ENCODE measurements around the gene CBFB.

Gene CBFB

DNA sequence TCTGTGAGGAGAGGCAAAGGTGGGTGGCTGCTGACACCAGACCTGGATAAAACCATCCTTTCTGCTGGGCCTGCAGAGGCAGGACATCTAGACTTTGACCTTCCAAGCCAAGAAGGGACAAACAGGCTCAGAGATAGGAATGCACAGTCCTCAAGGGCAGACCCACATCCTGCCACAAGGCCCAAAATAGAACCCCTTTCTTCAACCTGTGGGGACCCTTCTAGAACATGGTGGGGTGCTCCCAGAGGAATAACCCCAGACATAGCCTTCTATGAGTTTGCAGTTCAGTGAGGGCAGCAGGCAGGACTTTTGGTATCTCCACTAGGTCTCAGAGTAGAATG is 3.8 kb upstream of the CBFB start:
- no peaks in the 10 kb centered on the region for H3K36me3 ChIP-seq
- peak overlapping the region; percentile 80 for H3K4me2 ChIP-seq
- H3K27me3 ChIP-seq: no peaks in the 10 kb centered on the region
- H3K4me1 ChIP-seq: peaks cover 54% of the 10 kb centered on the region
- no peaks in the 10 kb centered on the region for H3K9me3 ChIP-seq
- 0 out of 2 replicates have a peak overlapping the region, but pooled peaks have one; percentile 14 for H3K9ac ChIP-seq
- TF ChIP-seq Cebpa-rat (IDR thresholded peaks at IDR 0.05): no peak
- peak overlapping the region; percentile 53 for H3K27ac ChIP-seq
- peaks cover 7% of the 10 kb centered on the region for H4K20me1 ChIP-seq
- no peak overlapping the region for H3K4me3 ChIP-seq

DNA sequence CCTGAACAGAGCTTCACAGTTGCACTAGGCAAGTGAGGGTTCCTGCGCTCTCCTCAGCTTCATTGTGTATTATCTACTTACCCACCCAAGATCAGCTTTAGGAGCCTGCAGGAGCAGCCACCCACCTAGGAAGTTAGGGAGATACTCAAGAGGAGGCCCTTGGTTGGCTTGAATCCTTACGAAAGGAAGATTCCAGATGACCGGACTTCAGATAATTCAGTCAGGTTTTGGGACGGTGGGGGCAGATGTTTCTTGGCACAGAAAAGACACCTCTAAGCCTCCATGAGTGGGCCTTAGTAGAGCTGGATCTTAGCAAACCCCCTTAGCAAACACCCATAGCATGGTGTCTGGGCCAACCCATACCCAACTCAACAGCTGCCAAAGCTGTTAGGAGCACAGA is 2.4 kb upstream of the CBFB start:
- Histone ChIP-seq H3K9ac (no peak overlapping the region), H3K36me3 (peaks cover 4% of the 10 kb centered on the region), H3K9me3 (no peaks in the 10 kb centered on the region), H3K4me3 (no peak overlapping the region), H3K27ac (no peak overlapping the region), H4K20me1 (peaks cover 21% of the 10 kb centered on the region), H3K27me3 (no peaks in the 10 kb centered on the region), H3K4me2 (no peak overlapping the region), H3K4me1 (peaks cover 56% of the 10 kb centered on the region)
- no peak for TF ChIP-seq Cebpa-rat (IDR thresholded peaks at IDR 0.05)

DNA sequence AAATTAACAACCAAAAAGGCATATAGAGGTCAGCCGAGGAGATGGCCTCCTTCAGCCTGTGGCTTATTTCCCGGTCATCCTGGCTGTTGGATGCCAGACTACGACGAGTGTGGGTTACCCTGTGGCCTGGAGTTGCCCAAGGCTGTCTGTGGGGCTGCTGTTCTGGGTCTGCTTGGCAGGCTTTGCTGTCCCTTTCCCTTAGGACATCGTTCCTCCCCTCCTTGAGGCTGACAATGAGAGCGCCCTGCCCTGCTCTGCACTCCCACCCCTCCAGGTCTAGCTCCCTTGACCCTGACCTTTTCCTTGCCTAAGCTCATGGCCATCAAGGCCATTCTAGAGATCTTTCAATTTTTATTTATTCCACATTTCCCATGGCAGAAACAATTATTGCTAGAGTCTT is 1.9 kb upstream of the CBFB start:
- H4K20me1 ChIP-seq: peaks cover 25% of the 10 kb centered on the region
- H3K4me2 ChIP-seq: no peak overlapping the region
- peaks cover 61% of the 10 kb centered on the region for H3K4me1 ChIP-seq
- H3K9ac ChIP-seq: no peak overlapping the region
- H3K4me3 ChIP-seq: no peak overlapping the region
- H3K36me3 ChIP-seq: peaks cover 9% of the 10 kb centered on the region
- no peak overlapping the region for H3K27ac ChIP-seq
- no peaks in the 10 kb centered on the region for H3K9me3 ChIP-seq
- TF ChIP-seq Cebpa-rat (IDR thresholded peaks at IDR 0.05): no peak
- H3K27me3 ChIP-seq: no peaks in the 10 kb centered on the region

DNA sequence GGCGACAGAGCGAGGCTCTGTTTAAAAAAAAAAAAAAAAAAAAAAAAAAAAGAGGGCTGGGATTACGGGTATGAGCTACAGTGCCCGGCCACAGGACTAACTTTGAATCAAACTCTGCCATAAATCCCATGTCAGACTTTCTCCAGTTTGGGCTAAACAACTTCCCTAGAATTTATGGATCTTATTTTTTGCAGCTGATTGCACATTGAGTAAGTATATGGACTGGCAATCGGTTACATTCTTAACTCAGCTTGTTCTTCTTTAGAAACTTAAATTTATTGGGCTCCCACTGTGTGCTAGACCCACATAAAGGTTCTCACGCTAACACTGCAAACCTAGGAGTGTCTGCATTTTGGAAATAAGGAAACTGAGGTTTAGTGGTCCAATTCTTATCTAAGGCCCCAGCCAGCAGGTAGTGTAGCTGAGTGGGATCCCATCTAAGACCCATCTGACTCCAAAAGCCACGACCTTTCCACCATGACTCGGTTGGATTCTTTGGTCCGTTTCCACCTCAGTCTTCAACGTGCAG is 718 bp upstream of the CBFB start:
- Histone ChIP-seq H4K20me1 (peaks cover 37% of the 10 kb centered on the region), H3K9me3 (no peaks in the 10 kb centered on the region), H3K27me3 (no peaks in the 10 kb centered on the region), H3K27ac (peak overlapping the region; percentile 99), H3K4me1 (peaks cover 73% of the 10 kb centered on the region), H3K4me2 (peak overlapping the region; percentile 94), H3K4me3 (peak overlapping the region; percentile 96), H3K9ac (peak overlapping the region; percentile 96), H3K36me3 (peaks cover 21% of the 10 kb centered on the region)
- no peak for TF ChIP-seq Cebpa-rat (IDR thresholded peaks at IDR 0.05)

DNA sequence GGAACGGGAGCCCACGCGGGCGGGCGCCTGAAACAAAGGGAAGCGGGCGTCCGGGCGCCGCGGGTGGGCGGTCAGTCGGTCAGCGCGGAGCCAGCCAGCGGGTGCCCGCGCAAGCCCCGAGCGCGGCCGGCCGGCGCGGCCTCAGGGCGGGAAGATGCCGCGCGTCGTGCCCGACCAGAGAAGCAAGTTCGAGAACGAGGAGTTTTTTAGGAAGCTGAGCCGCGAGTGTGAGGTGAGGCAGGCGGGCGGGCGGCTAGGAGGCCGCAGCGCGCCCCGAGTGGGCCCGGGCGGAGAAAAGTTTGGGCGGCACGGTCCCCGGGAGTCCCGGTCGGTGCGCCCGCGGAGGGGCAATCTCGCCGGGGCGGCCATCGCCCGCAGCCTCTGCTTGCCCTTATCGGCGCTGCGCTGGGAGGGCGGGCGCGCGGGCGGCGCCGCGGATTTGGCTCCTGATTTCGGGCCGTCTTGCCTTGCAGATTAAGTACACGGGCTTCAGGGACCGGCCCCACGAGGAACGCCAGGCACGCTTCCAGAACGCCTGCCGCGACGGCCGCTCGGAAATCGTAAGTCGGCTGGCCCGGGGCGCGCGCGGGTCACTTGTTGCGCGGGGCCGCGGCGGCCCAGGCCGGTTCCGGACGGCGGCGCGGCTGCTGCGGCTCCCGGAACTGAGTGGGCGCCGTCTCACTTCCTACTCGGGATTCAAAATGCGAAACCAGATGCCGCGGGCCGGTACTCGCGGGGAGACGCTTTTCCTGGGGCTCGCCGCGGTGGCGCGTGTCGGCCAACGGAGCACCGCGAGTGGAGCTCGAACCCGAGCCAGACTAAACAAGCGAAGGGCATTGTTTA is 526 bp downstream of the CBFB start:
- peak overlapping the region; percentile 99 for H3K9ac ChIP-seq
- peak overlapping the region; percentile 98 for H3K4me2 ChIP-seq
- H3K4me3 ChIP-seq: peak overlapping the region; percentile 96
- peak overlapping the region; percentile 99 for H3K27ac ChIP-seq
- no peaks in the 10 kb centered on the region for H3K27me3 ChIP-seq
- H3K9me3 ChIP-seq: no peaks in the 10 kb centered on the region
- H4K20me1 ChIP-seq: peaks cover 50% of the 10 kb centered on the region
- peaks cover 77% of the 10 kb centered on the region for H3K4me1 ChIP-seq
- TF ChIP-seq Cebpa-rat (IDR thresholded peaks at IDR 0.05): no peak
- peaks cover 31% of the 10 kb centered on the region for H3K36me3 ChIP-seq

DNA sequence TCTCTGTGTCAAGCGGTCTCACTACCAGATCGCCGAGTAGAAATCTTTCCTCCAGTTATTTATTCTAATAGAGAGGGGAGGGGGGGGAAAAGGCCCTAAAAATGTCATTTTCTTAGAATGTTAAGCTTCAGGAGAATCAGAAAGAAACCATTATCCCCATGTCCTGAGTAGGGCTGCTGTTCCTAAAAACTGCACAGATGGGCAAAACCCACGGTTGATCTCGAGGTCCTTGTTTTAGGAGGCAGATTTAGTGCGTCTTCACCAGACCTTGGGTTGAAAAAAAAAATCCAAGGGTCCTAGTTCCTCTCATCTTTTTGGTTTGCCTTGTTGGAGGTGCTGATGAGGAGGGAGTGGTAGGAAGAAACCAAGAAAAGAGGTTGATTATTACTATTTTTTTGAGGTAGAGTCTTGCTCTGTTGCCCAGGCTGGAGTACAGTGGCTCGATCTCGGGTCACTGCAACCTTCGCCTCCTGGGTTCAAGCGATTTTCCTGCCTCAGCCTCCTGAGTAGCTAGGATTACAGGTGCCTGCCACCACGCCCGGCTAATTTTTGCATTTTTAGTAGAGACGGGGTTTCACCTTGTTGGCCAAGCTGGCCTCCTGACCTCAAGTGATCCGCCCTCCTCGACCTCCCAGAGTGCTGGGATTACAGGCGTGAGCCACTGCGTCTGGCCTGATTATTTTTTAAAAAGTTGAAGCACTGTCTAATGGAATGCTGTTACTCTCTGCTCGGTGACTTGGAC is 1.4 kb downstream of the CBFB start:
- no peaks in the 10 kb centered on the region for H3K9me3 ChIP-seq
- H4K20me1 ChIP-seq: peaks cover 59% of the 10 kb centered on the region
- H3K4me1 ChIP-seq: peaks cover 77% of the 10 kb centered on the region
- TF ChIP-seq Cebpa-rat (IDR thresholded peaks at IDR 0.05): no peak
- H3K4me2 ChIP-seq: peak overlapping the region; percentile 98
- peak overlapping the region; percentile 99 for H3K27ac ChIP-seq
- peak overlapping the region; percentile 96 for H3K4me3 ChIP-seq
- peak overlapping the region; percentile 99 for H3K9ac ChIP-seq
- peaks cover 39% of the 10 kb centered on the region for H3K36me3 ChIP-seq
- H3K27me3 ChIP-seq: no peaks in the 10 kb centered on the region

GRCh38 chr16:67034487-67034886 is 5.5 kb downstream of the CBFB start:
- H3K4me3 ChIP-seq: no peak overlapping the region
- H4K20me1 ChIP-seq: peaks cover 98% of the 10 kb centered on the region
- TF ChIP-seq Cebpa-rat (IDR thresholded peaks at IDR 0.05): no peak
- H3K4me2 ChIP-seq: peak overlapping the region; percentile 50
- H3K27me3 ChIP-seq: no peaks in the 10 kb centered on the region
- H3K9ac ChIP-seq: no peak overlapping the region
- H3K27ac ChIP-seq: no peak overlapping the region
- H3K36me3 ChIP-seq: peaks cover 60% of the 10 kb centered on the region
- no peaks in the 10 kb centered on the region for H3K9me3 ChIP-seq
- peaks cover 61% of the 10 kb centered on the region for H3K4me1 ChIP-seq

- Histone ChIP-seq H3K4me1 (peaks cover 60% of the 10 kb centered on the region), H3K9ac (no peak overlapping the region), H4K20me1 (peaks cover 98% of the 10 kb centered on the region), H3K4me3 (no peak overlapping the region), H3K36me3 (peaks cover 69% of the 10 kb centered on the region), H3K27ac (no peak overlapping the region), H3K9me3 (no peaks in the 10 kb centered on the region), H3K27me3 (no peaks in the 10 kb centered on the region), H3K4me2 (peak overlapping the region; percentile 50)
- TF ChIP-seq Cebpa-rat (IDR thresholded peaks at IDR 0.05): no peak
Measured at GRCh38 chr16:67035364-67035763, 6.4 kb downstream of the CBFB start.

DNA sequence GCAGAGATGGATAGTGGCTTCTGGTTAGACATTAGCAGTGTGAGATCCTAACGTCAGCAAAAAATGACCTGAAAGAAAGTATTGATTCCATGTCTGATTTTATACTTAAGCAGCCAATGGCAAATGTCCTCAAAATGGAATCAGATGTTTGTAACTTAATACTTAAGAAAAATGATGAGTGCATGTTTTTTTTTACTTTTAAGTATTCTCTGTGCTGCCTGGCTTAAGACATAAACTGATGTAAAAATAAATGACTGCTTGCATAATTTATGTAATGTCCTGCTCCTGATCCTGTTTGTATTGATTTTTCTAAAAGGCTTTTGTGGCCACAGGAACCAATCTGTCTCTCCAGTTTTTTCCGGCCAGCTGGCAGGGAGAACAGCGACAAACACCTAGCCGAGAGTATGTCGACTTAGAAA is 7.4 kb downstream of the CBFB start:
- Histone ChIP-seq H3K36me3 (peaks cover 76% of the 10 kb centered on the region), H4K20me1 (peaks cover 98% of the 10 kb centered on the region), H3K9me3 (no peaks in the 10 kb centered on the region), H3K4me1 (peaks cover 59% of the 10 kb centered on the region), H3K27ac (no peak overlapping the region), H3K9ac (no peak overlapping the region), H3K4me2 (no peak overlapping the region), H3K4me3 (no peak overlapping the region), H3K27me3 (no peaks in the 10 kb centered on the region)
- TF ChIP-seq Cebpa-rat (IDR thresholded peaks at IDR 0.05): no peak

Data from BLaER1 (cell line).